Stomach (tissue), 4 donors: ENCODE results near the gene HNRNPAB.

Experiments
- EP300 ChIP-seq: sonication (generic); formaldehyde crosslinking; IDR thresholded peaks from one replicate; pipeline ENCODE4 v1.6.1; 2017; ENCODE audit warnings: antibody characterized with exemption
- POLR2A ChIP-seq, 4 donors: fragments of 450-650 bp; IDR thresholded peaks; one replicate each; pipeline ENCODE4 v1.6.1; 2016; ENCODE audit warnings: antibody characterized with exemption in 4 of 4, control low read depth in 2 of 4, mild to moderate bottlenecking in 1 of 4, moderate library complexity in 1 of 4
- POLR2AphosphoS5 ChIP-seq, 3 donors: sonication (generic); formaldehyde crosslinking; IDR thresholded peaks; one replicate each; pipeline ENCODE4 v1.6.1; 2016; ENCODE audit warnings: antibody characterized with exemption in 3 of 3
- TF ChIP-seq, protein P1 (sequence below), 7 experiments: fragments of 450-650 bp in 4 of 7; fragments of 200-600 bp in 3 of 7; sonication (generic) in 3 of 7; IDR thresholded peaks; one replicate each; pipeline ENCODE4 v1.5.1; 2016 to 2019; ENCODE audit warnings: antibody characterized with exemption in 7 of 7, control low read depth in 2 of 7, mild to moderate bottlenecking in 1 of 7

GRCh38 chr5:178170455-178170854 is 33.9 kb upstream of the HNRNPAB start:
- TF ChIP-seq POLR2A (IDR thresholded peaks at IDR 0.05): no peak
- no peak for TF ChIP-seq POLR2AphosphoS5 (IDR thresholded peaks at IDR 0.05)
- TF ChIP-seq, protein P1, sequence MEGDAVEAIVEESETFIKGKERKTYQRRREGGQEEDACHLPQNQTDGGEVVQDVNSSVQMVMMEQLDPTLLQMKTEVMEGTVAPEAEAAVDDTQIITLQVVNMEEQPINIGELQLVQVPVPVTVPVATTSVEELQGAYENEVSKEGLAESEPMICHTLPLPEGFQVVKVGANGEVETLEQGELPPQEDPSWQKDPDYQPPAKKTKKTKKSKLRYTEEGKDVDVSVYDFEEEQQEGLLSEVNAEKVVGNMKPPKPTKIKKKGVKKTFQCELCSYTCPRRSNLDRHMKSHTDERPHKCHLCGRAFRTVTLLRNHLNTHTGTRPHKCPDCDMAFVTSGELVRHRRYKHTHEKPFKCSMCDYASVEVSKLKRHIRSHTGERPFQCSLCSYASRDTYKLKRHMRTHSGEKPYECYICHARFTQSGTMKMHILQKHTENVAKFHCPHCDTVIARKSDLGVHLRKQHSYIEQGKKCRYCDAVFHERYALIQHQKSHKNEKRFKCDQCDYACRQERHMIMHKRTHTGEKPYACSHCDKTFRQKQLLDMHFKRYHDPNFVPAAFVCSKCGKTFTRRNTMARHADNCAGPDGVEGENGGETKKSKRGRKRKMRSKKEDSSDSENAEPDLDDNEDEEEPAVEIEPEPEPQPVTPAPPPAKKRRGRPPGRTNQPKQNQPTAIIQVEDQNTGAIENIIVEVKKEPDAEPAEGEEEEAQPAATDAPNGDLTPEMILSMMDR (IDR thresholded peaks at IDR 0.05): no peak
- no peak for TF ChIP-seq EP300
